Measurements from ENCODE around the gene MGA.
A peak's percentile ranks its signal among the peaks of the same experiment; 100 is the strongest.

Gene MGA

GRCh38 chr15:41653760-41654159 is 6.4 kb upstream of the MGA start:
- H3K4me3 ChIP-seq (ENCODE audit: low read length), result no peak overlapping the region
- DNase-seq (ENCODE audit: low read depth, low spot score), result no peak

GRCh38 chr15:41655716-41656115 is 4.5 kb upstream of the MGA start:
- no peak overlapping the region for H3K4me3 ChIP-seq (ENCODE audit: low read length)
- no peak for DNase-seq (ENCODE audit: low read depth, low spot score)

- DNase-seq (ENCODE audit: low read depth, low spot score), result no peak
These were observed 4.0 kb upstream of the MGA start for GRCh38 chr15:41656188-41656587.

GRCh38 chr15:41658689-41659088 is 1.5 kb upstream of the MGA start:
- no peak overlapping the region for H3K4me3 ChIP-seq (ENCODE audit: low read length)
- DNase-seq (ENCODE audit: low read depth, low spot score), result no peak

More at GRCh38 chr15:41656188-41656587, 4.0 kb upstream of the MGA start:
- no peak overlapping the region for H3K4me3 ChIP-seq (ENCODE audit: low read length)

- H3K4me3 ChIP-seq (ENCODE audit: low read length), result no peak overlapping the region
- DNase-seq (ENCODE audit: low read depth, low spot score), result no peak
These were observed 1.0 kb upstream of the MGA start for GRCh38 chr15:41659190-41659589.

- DNase-seq (ENCODE audit: low read depth, low spot score), result no peak
These were observed 360 bp upstream of the MGA start for GRCh38 chr15:41659855-41660234.

GRCh38 chr15:41661078-41661517 is 893 bp downstream of the MGA start:
- peak overlapping the region; percentile 66 for H3K4me3 ChIP-seq (ENCODE audit: low read length)
- DNase-seq (ENCODE audit: low read depth, low spot score), result no peak

More at GRCh38 chr15:41659855-41660234, 360 bp upstream of the MGA start:
- no peak overlapping the region for H3K4me3 ChIP-seq (ENCODE audit: low read length)

DNA sequence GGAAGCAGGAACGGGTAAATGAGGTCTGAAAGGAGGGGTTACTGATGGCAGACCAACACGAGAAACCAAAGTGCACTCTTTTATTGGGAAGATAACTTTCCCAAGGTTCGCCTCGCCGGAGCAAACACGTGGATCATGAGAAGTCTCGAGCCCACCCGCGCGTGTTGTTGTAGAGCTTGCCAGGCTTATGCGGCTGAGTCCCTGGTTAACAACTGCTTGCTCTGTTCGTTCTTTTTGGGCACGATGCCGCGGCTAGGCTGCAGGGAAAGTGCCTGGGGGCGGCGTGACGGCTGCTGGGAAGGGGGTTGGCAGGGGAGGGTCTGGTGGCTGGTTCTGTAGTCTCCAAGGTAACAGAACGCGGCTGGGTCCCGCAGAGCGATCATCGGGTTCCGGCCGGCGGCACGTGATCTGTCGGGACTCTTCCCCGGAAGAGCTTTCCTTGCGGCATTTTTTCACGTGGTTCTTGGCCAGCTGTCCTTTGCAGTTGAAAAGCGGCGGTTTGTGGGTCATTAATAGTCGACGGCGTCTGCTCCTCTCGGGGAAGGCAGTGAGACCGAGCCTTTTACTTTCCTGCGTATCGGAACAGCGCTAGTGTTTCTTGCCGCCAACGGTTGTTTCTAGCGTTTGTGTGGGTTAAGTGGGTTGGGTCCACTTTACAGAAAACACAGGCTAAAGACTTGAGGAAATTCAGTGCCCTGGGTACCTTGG is 1.5 kb downstream of the MGA start:
- DNase-seq (ENCODE audit: low read depth, low spot score), result peak; percentile 32
- H3K4me3 ChIP-seq (ENCODE audit: low read length), result peak overlapping the region; percentile 66

DNA sequence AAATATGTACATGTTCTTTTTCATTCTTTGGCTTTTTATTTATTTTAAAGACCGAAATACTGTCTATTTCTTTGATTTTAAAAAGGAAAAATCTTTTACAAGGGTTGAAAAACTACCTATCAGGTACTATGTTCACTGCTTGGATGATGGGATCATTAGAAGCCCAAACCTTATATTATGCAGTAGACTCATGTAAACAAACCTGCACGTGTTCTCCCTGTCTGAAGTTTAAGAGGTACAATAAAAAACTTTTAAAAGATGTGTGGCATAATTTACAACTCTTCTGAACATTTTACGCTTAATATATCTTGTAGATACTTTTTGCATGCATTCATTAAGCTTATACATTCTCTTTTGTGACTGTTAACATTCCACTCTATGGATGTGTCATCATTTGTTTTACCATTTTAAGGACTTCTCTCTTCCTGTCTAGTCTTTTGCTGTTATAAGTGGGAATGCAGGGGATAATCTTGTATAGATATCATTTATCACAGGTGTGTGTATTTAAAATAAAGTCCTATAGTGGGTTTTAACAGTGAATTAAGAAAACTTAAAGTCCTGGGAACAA is 6.2 kb downstream of the MGA start:
- no peak overlapping the region for H3K4me3 ChIP-seq (ENCODE audit: low read length)
- DNase-seq (ENCODE audit: low read depth, low spot score), result no peak

DNA sequence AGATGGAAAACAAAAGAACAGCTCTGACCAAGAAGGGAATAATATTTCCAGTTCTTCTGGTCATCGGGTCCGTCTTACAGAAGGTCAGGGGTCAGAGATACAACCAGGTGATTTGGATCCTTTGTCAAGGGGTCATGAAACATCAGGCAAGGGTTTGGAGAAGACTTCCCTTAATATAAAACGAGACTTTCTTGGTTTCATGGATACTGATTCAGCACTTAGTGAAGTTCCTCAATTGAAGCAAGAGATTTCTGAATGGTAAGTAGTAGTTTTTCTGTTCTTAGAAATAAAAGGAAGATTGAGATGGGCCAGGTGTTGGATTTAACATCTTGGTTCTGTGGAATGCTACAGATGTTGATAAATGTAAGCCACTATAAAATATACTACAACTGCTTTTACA is 9.5 kb downstream of the MGA start:
- DNase-seq (ENCODE audit: low read depth, low spot score), result no peak

DNA sequence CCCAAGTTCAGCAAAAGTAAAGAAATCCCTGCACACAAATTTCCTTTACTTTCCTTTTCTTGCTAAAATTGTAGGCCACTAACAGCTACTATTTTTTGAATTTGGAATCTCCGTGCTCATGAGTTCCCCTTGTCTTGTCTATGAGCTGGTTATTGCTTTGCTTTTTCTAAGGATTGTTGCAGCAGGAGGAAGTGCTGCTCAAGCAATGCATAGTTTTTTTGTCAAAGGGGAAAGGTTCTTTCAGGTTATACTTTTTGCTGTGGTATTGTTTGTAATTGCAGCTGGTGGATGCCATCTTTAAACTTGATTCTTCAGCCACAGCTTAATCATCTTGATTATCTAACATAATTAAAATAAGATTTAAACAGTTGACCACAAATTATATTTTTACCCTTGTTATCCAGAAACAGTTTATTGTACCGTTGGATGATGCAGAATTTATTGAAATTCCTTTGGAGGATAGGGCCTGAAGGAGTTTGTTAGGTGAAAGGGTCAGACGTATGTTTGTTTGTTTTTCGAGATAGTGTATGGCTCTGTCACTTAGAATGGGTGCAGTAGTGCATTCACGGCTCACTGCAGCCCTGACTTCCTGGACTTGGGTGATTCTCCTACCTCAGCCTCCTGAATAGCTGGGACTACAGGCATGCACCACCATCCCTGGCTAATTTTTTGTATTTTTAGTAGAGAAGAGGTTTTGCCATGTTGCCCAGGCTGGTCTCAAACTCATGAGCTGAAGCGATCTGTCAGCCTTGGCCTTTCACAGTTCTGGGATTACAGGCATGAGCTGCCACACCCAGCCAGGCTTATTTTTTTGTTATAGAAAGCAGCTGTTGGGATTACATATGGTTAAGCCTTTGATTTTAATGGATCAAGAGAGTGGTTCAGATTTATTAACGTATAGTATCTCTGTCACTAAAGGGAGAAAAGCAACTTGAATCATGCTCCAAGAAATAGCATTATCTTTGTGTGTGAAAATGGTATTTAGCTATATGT is 11.7 kb downstream of the MGA start:
- H3K4me3 ChIP-seq (ENCODE audit: low read length), result no peak overlapping the region
- DNase-seq (ENCODE audit: low read depth, low spot score), result no peak

More for the DNA sequence above, 9.5 kb downstream of the MGA start:
- no peak overlapping the region for H3K4me3 ChIP-seq (ENCODE audit: low read length)

GRCh38 chr15:41675337-41675736 is 15.1 kb downstream of the MGA start:
- H3K4me3 ChIP-seq (ENCODE audit: low read length), result no peak overlapping the region
- DNase-seq (ENCODE audit: low read depth, low spot score), result no peak

DNA sequence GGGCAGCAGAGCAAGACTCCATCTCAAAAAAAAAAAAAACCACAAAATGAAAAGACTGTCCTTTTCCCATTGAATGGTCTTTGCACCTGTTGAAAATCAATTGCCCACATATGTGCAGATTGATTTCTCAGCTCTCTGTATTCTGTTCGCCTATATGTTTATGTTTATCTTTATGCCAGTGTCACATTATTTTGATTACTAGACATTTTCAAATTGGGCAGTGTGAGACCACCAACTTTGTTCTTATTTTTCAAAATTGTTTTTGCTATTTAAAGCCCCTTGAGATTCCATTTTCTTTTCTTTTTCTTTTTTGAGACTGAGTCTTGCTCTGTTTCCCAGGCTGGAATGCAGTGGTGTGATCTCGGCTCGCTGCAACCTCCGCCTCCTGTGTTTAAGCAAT is 18.5 kb downstream of the MGA start:
- no peak overlapping the region for H3K4me3 ChIP-seq (ENCODE audit: low read length)
- no peak for DNase-seq (ENCODE audit: low read depth, low spot score)

DNA sequence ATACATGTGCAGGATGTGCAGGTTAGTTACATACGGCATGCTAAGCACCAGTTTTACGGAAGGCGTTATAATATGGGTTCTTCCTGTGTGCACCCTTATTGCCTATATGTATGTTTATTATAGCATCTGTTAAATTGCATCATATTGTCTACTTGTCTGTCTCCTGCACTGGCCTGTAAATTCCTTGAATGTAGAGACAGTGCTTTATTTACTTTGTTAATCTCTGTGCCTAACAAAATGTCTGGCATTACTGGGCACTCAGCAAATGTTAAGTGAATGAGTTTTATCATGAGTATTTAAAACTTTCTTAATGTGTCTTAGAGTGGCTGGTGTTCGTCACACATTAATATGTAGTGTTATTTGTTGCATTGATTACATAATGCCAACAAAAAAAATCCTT is 23.8 kb downstream of the MGA start:
- no peak for DNase-seq (ENCODE audit: low read depth, low spot score)
- no peak overlapping the region for H3K4me3 ChIP-seq (ENCODE audit: low read length)

DNA sequence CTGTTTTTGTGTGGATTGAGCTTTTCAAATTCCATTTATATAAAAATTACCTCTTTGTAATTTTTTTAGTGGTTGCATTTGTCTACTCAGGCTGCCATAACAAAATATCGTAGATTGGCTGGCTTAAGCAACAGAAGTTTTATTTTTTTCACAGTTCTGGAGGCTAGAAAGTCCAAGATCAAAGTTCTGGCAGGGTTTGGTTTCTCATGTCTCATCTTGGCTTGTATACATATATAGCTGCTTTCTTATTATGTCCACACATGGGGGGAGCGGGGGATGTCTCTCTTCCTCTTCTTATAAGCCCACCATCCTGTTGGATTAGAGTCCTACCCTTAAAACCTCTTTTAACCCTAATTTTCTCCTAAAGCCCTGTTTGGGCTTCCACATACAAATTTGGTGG is 28.5 kb downstream of the MGA start:
- no peak for DNase-seq (ENCODE audit: low read depth, low spot score)
- H3K4me3 ChIP-seq (ENCODE audit: low read length), result no peak overlapping the region

DNA sequence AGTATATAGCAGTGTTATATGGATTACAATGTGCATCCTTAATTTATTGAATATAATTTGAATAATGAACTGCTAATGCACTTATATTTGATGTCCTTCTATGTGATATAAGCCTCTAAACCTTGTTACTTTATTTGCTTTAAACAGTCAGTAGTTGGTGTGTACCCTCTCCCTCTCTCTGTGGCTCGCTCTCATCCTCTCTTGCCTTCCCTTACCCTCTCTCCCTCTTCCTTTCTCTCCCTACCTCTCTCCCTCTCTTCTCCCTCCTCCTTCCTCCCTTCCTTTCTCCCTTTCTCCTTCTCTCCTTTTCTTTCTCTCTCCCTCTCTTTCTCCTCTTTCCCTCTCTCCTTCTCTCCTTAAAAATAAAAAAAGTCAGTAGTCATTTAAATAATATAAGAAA is 28.9 kb downstream of the MGA start:
- DNase-seq (ENCODE audit: low read depth, low spot score), result no peak
- no peak overlapping the region for H3K4me3 ChIP-seq (ENCODE audit: low read length)

DNA sequence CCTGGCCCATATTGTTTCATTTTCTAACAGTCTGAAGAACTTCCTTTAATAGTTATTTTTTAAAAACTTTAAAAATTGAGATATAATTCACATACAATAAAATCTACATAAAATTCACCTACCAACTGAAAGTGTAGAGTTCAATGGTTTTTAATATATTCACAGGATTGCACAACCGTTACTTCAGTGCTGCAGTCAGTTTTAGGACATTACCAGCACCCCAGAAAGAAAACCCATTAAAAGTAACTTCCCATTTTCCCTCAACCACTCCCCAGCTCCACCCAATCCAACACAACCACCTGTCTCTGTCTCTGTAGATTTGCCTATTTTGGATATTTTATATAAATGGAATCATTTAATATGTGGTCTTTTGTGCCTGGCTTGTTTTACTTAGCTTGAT is 29.6 kb downstream of the MGA start:
- no peak overlapping the region for H3K4me3 ChIP-seq (ENCODE audit: low read length)
- DNase-seq (ENCODE audit: low read depth, low spot score), result no peak

DNA sequence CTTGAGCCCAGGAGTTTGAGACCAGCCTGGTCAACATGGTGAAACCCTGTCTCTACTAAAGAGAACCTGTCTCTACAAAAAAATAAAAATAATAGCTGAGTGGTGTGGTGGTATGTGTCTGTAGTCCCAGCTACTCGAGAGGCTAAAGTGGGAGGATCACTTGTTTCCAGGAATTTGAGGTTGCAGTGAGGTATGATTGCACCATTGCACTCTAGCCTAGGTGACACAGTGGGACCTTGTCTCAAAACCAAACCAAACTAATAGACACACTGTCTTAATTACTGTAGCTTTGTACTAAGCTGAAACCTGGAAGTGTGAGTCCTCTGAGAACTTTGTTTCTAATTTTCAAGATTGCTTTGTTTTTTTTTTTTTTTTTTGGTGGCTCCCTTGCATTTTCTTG is 30.4 kb downstream of the MGA start:
- H3K4me3 ChIP-seq (ENCODE audit: low read length), result no peak overlapping the region
- DNase-seq (ENCODE audit: low read depth, low spot score), result no peak

DNA sequence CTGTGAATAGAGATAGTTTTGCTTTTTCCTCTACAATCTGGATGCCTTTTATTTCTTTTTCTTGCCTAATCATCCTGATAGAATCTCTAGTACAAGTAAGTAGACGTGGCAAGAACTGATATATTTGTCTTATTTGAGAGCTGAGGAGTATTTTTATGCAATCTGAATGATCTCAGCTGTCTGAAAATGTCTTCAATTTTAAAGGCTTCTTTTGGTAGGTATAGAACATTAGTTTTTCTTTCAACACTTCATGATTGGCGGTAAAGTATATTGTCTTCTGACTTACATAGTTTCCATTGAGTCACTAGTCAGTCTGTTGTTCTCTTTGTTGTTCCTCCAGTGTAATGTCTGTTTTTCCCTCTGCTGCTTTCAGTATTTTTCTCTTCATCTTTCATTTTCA is 31.3 kb downstream of the MGA start:
- no peak for DNase-seq (ENCODE audit: low read depth, low spot score)
- no peak overlapping the region for H3K4me3 ChIP-seq (ENCODE audit: low read length)

- no peak overlapping the region for H3K4me3 ChIP-seq (ENCODE audit: low read length)
- no peak for DNase-seq (ENCODE audit: low read depth, low spot score)
These were observed 31.8 kb downstream of the MGA start for GRCh38 chr15:41692049-41692448.

Measured in Jurkat, Clone E6-1 (cell line).